NCI-H1092 (cell line): ENCODE measurements around the gene POP4.
"Not testable (repeated sequence)": the region's sequence is repeated elsewhere in the genome, so short reads cannot be mapped to it uniquely, and the experiment has no call there.

Experiments used
- DNase-seq: peaks from one replicate; lab custom pipeline; 2025; lab: John Stamatoyannopoulos, UW

POP4 gene, protein sequence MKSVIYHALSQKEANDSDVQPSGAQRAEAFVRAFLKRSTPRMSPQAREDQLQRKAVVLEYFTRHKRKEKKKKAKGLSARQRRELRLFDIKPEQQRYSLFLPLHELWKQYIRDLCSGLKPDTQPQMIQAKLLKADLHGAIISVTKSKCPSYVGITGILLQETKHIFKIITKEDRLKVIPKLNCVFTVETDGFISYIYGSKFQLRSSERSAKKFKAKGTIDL

DNA sequence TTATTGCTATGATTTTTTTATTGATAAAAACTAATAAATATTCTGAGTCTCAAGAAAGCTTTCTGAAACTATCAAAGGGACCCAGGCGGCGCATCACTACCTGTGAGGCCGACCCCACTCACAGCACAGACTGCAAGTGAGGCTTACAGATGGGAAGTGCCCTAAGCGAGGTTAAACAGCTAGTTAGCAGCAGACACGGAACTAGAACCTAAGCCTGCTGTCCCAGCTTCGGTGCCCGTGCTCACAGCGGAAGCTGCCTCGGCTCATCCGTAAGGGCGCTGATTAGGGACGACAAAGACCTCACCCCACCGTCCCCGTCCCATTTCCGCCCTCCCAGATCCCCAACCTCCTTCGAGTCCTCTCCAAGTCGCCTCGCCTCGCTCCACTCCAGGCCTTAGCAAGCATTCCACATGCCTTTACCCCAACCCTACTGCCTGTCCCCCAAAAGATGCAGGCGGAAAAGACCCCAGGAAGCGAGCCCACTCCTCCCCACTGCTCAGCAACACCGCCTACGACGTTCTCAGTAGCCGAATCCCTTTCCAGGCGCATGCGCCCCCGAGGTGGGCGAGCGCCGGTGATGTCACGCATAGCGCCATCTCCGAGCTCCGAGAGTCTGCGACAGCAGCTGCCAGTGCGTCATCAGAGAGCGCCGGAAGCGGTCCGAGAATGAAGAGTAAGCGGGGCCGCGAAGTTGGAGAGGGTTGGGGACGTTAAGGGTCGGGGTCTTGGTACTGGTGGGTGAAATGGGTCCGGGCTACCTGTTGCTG, at the start of gene POP4:
TSS of gene POP4 (plus strand) at position 631 of the 767 bp plus-strand sequence. CDS start at position 667, 36 bp downstream.
- peak; percentile 92 for DNase-seq

DNA sequence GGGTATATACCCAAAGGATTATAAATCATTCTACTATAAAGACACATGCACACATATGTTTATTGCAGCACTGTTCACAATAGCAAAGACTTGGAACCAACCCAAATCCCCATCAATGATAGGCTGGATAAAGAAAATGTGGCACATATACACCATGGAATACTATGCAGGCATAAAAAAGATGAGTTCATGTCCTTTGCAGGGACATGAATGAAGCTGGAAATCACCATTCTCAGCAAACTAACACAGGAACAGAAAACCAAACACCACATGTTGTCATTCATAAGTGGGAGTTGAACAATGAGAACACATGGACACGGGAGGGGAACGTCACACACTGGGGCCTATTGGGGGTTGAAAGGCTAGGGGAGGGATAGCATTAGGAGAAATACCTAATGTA, 47.0 kb upstream of the POP4 start:
- not testable (repeated sequence) for DNase-seq

DNA sequence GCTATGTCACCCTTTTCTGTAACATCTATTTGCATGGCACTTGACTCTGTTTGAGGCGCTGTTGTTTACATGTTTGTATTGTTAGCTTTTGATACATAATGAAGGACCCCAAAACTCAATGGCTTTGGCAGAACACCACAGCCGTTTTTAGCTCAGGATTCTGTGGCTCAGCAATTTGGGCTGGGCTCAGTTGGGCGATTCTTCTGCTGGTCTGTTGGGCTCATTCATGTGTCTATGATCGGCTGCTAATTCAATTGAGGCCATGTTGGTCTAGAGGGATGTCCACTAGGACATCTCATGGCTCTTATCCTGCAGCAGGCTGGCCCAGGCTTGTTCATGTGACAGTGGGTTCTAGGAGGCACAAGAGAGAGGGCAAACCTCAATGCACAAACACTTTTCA, 46.3 kb upstream of the POP4 start:
- DNase-seq, result no peak

DNA sequence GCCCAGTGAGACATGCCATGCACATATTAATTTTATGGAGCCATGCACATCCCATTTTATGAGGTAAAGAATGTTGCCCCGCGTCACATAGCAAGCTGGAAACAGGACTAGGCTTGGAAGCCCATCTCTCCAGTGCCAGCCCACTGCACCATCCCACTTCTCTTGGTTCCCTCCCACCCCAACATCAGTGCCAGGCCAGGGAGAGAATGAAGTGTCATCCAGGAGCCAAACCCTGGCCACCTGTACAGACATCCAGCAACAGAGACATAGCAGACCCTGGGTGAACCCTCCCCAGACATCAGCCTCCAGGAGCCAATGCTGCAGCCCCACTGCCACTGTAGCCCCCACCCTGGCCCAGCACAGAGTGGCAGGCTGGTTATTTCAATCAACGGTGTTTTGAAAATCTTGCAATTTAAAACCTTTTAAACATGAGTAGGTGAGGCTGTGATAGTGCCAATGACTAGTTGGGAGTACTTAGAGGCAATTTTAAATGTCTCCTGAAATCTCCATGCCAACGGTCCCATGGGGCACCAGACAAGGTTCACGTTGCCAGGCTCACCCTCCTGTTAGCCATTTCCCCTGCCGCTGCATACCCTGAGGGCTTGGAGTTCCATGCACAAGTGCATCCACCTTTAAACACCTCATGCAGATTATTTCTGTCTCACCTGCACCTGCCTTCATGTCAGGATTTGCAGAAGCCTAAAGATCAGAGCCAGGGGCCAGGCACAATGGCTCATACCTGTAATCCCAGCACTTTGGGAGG, 45.6 kb upstream of the POP4 start:
- no peak for DNase-seq

DNA sequence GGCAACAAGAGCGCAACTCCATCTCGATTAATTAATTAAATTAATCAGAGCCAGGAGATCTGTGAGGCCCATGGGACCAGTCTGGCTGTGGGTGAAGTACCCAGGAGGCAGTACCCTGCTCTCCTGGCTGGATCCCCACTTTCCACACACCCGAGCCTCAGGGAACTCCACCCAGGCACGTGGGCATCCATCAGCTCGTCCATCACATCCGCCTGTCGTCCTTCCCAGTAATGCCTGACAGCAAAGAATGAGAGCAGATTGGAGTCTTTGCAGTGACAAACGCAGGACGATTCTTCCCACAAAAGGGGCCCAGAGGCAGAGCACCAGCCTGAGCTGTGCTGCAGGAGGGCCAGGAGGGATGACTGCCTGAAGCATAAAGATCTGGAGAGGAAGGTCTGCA, 44.5 kb upstream of the POP4 start:
- DNase-seq, result no peak

DNA sequence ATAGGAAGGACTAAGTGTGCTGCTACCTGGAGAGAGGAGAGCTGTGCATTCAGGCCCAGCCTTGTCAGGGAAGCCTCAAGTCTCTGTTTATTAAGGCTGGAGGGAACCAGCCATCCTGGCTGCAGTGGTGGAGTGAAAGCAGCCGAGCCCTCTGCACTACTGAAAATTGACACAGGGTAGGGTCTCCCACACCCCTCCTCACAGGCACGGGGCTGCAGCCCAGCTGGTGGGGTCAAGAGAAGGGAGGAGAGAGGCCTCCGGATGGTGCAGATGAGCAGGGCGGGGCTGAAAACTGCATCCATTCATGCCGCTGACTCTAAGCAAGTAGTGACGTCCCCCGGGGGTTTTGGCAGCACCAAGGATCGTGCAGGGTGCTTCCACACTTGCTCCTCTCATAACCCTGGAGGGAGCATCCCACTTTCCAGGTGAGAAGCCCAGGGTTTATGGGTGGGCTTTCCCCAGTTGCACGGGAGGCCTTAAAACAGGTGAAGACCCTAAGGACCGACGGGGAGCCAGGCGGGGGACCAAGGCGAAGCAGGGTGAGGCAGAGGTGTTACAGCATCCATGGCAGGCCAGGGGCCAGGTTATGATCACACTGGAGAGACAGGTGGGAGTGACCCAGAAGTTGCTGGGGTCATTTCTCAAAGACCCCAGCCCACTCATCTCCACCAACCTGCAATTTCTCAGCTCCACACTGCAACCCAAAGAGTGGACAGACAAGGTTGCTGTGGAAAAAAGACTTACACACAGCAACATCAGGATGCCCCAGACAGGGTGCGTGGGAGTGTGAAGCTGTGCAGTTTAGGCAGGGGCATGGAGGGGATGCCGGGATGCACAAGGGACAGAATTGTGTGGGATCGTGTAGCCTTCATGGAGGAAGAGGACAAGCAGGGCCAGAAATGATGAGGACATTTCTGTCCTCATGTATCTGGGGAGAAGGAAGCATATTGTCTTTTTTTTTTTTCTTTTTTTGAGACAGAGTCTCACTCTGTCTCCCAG, 43.5 kb upstream of the POP4 start:
- DNase-seq, result no peak

DNA sequence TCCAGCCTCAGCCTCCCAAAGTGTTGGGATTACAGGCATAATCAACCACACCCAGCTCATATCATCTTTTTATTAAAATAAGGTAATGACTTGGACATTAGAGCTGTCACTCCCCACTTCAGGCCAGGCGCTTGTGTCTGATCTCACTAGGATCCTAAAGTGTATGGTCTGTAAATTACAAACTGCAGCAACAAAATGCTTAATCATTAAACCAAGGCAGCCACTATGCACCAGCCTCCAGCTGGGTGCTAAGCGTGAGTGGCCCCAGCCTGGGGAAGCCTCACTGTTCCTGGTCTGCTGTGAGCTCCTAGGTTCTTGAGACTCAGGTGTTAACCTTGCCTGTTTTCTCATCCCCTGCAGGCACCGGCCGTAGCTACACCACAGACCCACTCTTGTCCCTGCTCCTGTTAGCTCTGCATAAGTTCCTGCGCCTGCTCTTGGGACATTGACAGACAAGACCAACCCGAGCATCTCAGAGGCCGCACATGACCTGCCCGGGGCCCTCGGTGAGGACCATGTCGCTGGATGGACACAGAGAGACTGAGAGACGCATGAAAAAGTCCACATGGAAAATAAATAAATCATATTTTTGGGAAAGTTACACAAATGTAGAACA, 42.5 kb upstream of the POP4 start:
- no peak for DNase-seq

DNA sequence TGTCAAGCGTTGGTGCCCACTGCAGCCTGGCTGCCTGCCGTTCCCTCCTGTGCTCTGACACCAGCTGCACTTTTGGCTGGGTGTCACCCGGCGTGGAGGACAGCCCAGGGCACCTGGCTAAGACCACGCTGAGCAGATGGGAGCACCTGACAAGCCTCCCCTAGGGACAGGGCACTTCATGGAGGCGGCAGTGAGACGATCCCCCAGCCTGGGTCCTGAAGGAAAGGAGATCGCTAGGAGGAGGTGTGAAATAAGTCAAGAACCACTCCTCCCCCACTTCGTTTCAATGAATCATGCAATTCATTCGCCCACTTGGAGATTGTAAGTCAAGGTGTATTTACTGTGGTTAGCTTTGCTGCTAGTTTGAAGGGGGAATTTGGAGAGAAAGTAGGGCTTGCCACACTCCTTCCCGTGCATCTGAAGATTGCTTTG, 41.5 kb upstream of the POP4 start:
- DNase-seq, result peak; percentile 25

DNA sequence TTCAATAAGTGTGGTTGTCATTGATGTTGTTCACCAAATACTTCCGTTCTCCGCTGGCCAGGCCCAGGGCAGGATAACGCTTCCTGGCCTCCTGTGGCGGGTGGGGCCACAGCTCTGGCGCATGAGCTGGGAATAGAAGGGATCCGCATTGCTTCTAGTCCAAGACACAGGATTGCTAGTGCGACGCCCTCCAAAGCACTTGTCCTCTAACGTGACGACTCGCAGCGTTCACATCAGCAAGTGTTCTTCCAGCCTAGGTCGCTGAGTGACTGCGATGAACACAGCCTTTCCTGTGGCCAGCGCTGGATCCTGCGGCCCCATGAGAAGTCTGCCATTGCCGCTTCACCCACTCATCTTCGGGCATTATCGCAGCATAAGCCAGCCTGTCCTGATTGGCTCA, 40.9 kb upstream of the POP4 start:
- DNase-seq, result no peak

DNA sequence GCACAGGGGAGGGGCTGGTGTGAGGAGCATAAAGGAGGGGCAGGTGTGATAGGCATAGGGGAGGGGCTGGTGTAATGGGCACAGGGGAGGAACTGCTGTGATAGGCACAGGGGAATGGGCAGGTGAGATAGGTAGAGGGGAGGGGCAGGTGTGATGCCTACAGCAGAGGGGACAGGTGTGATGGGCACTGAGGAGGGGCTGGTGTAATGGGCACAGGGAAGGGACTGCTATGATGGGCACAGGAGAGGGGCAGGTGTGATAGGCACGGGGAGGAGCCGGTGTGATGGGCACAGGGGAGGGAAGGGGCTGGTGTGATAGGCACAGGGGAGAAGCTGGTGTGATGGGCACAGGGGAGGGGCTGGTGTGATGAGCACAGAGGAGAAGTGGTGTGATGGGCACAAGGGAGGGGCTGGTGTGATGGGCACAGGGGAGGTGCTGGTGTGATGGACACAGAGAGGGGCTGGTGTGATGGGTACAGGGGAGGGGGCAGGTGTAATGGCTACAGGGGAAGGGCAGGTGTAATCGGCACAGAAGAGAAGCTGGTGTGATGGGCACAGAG, 39.5 kb upstream of the POP4 start:
- no peak for DNase-seq

DNA sequence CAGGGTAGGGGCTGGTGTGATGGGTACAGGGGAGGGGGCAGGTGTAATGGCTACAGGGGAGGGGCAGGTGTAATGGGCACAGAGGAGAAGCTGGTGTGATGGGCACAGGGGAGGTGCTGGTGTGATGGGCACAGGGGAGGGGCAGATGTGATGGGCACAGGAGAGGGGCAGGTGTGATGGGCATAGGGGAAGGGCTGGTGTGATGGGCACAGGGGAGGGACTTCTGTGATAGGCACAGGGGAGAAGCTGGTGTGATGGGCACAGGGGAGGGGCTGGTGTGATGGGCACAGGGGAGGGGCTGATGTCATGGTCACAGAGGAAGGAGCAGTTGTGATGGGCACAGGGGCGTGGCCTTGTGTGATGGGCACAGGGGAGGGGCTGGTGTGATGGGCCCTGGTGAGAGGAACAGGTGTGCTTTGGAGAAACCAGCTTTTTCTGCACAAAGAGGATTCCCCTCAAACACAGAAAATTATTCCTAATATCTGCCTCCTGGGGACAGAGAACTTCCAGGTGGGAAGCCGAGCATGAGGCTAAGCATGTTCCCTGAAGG, 38.6 kb upstream of the POP4 start:
- DNase-seq, result no peak

DNA sequence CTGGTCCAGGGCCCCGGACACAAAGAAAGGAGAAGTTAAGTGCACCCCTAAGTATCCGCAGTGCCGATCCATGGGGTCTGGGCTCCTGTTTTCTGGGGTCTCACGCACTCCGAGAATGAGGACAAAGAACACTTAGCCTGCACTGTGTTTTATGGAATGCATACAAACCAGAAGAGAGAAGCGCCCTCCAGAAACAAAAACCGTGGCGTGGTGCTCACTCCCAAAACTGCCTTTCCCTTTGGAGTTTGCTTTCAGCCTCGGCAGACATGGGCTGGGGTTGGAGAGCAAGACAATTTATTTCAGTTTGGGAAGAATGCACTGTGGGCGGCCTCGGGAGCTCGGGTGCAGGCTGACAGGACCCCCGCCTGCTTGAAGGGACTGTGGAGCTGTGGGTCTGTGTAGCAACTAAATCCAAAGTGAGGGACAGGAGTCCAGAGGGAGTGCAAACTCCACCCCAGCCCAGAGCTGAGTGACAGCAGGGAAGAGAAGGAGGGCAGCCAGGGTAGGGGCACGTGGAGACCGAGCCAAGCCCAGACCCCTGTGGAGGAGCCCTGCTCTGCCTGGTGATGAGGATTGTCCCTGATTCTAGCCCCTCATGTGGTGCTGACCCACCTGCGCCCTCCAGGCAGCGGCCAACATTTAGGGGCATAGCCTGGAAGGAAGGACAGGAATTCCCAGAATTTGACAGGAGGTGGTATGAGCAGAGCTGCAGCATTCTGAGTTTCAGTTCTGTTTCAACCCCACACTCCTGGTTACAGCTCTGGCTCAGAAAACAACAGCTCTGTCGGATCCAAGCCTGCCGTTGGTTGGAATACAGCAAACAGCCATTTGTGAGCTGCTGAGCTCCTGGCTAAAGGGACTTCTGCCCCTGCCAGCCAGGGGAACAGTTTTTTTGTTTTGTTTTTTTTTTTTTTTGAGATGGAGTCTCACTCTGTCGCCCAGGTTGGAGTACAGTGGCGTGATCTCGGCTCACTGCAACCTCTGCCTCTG, 37.8 kb upstream of the POP4 start:
- DNase-seq, result no peak

DNA sequence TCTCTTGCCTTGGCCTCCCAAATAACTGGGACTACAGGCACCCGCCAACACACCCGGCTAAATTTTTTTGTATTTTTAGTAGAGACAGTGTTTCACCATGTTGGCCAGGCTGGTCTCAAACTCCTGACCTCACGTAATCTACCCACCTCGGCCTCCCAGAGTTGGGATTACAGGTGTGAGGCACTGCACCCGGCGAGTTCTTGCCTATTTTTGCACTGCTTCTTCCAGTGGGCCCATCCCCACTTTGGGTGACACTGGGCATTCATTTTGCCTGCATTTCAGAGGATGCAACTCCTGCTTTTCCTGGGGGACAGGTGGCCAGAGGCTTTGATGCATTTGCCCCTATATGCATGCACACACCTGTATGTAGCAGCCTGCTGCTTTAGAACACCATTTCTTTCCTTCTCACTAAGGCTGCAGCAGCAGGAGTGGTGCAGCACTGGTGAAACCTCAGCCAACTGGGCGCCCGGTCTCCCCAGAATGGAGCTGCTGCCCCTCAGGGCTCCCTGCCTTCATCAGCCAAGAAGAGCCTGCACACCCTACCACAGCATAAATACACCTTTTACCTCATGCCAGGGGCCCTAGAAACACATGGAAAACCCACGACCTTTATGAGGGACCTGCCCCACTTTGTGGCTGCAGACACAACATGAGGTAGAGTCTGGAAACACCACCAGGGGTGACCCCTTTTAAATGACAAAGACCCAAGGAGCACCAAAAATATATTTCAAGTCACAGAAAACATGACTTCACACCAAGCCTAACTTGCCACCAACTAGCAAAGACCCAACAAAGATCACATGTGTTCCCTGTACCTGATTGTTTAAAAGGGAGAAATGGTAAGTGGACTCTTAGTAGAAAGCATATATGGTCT, 36.8 kb upstream of the POP4 start:
- no peak for DNase-seq

DNA sequence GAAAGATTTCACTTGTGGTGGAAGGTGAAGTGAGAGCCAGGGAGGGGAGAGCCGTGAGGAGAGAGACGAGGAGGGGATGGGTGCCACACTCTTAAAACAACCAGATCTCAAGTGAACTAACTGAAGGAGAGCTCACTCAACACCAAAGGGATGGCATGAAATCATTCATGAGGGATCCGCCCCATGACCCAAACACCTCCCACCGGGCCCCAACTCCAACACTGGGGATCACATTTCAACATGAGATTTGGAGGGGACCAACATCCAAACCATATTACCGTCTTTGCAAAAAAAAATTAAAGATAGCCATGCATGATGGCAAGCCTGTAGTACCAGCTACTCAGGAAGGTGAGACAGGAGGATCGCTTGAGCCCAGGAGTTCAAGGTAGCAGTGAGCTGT, 34.9 kb upstream of the POP4 start:
- no peak for DNase-seq

DNA sequence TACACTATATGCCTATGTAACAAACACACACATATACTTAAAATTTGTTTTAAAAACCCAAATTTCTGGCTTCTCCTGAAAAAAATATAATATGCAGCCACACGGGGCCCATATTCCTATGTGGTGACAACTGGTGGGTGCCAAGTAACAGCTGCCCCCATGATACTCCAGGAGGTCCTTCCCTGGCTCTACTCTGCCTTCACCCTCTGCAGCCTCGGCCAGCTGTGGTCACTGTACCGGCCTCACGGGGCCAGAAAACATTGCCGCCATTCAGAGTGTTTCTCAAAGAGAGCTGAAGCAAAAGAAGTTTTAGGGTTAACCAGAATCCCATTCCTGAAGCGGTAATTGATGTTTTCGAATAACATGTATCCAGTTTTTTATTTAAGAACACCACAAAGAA, 32.6 kb upstream of the POP4 start:
- DNase-seq, result no peak

DNA sequence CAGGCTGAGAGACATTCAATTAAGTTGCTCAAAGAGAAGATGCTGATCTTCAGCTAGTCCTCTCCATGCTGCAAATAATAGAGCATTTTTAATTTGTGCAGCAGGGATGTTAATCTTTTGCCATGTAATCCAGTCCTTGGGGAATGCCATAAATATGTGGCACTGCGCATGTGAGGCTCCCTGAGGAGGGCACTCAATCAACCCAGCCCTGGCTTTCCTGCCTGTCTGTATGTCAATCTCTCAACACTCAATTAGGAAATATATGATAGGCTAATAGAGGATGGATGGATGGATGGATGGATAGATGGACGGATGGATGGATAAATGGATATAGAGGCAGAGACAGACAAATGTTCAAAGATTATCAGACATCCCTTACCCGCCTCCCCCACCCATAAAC, 31.6 kb upstream of the POP4 start:
- DNase-seq, result no peak

DNA sequence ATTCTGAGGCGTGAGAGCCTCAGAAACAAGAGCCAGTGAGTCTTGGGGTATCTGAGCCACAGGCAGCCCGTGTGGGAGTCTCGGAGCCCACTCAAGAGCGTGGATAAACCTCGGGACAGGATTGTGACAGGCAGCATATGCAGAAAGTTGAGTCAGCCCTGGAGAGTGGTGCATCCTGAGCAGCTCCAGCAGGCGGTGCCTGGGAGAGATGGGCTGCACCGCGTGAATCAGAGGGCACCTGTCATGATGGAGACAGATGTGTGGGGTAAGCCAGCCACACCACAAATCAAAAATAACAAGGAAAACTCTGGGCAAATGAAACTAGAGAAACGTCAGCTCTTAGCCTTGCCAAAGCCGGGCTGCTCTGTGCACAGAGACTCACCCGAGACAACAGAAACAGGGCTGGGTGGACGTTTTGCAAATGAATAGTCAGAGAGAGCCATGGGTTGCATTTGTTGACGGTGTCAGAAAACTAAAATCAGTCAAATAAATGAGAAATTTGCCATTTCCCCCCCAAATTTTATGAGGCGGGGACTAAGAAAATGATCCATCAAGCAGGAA, 30.0 kb upstream of the POP4 start:
- DNase-seq, result no peak
